GM12864 (cell line): Measurements from ENCODE around the gene OR10H3.

Experiments
- DNase-seq: peaks from one replicate; pipeline ENCODE4 v3.0.0-alpha.2; 2011; ENCODE audit warnings: low read depth
- H3K4me3 ChIP-seq: 2 replicates; pipeline ENCODE4 v1.5.1; 2011; ENCODE audit warnings: mild to moderate bottlenecking, low read depth, low read length, control low read depth
- TF ChIP-seq, protein P1 (sequence below): IDR thresholded peaks from 2 replicates; pipeline ENCODE4 v1.5.1; 2011; ENCODE audit warnings: low read depth, mild to moderate bottlenecking, moderate library complexity, low read length, control low read depth, inconsistent platforms; ENCODE audit errors: missing control alignments

OR10H3 gene

DNA sequence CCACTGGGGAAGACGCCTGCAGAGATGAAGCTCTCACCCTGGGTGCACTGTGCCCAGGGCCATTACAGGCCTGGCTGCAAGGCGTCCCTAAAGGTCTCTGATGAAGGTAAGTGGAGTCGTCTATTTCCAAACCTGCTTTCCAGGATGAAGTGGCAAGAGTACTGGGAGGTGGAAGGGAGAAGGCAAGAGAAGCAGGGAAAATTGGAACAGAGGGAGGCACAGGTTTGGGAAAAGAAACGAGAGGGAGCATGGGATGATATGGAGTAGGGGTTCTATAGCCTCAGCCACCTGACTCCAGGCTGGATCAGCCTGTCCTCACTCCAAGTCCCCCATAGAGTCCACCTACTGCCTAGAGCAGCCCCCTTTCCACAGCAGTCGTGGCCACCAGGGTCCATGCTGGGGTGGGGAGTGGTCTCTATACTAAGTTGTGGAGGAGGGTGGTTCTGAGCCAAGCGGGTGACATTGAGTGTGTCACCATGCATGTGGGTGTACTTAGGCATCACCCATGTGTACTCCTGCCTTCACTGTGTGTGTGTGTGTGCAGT, 49.9 kb downstream of the OR10H3 start, which contains the start of gene OR10H5:
TSS of gene OR10H5 (plus strand) at position 51 of the 545 bp plus-strand sequence. CDS start 6,388 bp downstream, outside the sequence.
- no peak within 1 kb of the TSS for H3K4me3 ChIP-seq
- DNase-seq: no peak
- TF ChIP-seq, protein P1, sequence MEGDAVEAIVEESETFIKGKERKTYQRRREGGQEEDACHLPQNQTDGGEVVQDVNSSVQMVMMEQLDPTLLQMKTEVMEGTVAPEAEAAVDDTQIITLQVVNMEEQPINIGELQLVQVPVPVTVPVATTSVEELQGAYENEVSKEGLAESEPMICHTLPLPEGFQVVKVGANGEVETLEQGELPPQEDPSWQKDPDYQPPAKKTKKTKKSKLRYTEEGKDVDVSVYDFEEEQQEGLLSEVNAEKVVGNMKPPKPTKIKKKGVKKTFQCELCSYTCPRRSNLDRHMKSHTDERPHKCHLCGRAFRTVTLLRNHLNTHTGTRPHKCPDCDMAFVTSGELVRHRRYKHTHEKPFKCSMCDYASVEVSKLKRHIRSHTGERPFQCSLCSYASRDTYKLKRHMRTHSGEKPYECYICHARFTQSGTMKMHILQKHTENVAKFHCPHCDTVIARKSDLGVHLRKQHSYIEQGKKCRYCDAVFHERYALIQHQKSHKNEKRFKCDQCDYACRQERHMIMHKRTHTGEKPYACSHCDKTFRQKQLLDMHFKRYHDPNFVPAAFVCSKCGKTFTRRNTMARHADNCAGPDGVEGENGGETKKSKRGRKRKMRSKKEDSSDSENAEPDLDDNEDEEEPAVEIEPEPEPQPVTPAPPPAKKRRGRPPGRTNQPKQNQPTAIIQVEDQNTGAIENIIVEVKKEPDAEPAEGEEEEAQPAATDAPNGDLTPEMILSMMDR: no peak

DNA sequence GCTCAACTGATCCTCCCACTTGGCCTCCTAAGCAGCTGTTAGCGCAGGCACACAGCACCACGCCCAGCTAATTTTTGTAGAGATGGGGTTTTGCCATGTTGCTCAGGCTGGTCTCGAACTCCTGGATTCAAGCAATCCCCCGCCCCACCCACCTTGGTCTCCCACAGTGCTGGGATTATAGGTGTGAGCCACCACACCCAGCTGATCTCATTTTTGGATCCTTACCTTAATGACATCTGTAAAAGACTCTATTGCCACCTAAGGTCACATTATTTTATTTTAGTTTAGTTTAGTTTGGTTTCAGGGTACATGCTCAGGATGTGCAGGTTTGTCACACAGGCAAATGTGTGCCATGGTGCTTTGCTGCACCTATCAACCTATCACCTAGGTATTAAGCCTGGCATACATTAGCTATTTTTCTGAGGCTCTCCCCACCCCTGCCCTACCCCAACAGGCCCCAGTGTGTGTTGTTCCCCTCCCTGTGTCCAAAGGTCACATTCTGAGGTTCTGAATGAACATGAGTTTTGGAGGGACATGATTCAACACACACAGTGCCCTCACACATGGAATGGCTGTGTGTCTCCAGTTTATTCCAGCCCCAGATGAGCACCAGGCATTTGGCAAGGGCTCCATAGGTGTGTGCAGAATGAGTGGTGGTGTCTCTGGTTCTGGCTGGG, 50.9 kb downstream of the OR10H3 start:
- TF ChIP-seq, protein P1: no peak
- no peak for DNase-seq
- H3K4me3 ChIP-seq: no peak overlapping the region

DNA sequence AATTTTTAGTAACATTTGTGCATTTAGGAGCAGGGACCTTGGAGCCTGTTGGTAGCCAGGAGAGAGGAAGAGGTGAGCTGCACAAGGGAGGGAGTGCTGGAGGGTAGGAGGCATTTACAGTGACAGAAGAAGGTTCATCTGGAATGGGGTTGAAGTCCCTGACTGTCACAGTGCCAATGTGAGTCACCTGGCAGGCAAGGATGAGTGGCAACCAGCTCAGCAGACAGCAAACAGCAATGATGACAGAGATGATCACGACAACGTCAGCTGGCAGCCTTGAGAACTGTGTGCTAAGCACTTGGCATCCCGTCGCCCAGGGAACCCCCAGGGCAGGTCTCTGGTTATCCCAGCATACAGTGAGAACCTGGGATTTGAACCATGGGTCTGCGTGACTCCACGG, 52.3 kb downstream of the OR10H3 start:
- DNase-seq: no peak
- TF ChIP-seq, protein P1: no peak
- no peak overlapping the region for H3K4me3 ChIP-seq
